ENCODE measurements around the gene CACNG1. TPM values are rescaled to one million over a fixed set of nuclear protein-coding genes. Genes with fewer than 3 reads are reported as not detected.

CACNG1 gene
- total RNA-seq, 1 experiment from 2014 or later: 0.26 TPM

DNA sequence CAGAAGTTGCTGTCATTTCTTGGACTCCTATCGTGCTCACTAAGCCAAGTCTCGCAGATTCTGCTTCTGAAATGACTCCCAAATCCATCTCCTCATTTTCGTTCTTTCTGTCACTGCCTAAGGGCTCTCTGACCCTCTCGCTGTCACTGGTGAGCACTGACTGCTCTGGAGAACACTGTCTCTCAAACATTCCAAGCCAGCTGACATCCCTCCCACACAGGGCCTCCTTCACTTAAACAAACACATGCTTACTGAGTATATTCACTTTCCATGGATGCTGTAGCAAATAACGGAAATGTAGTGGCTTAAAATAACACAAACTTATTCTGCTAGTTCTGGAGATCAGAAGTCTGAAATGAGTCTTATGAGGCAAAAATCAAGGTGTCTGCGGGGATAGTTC lies 18.8 kb downstream of the CACNG1 start:
- no peak overlapping the region for H3K4me3 ChIP-seq
- DNase-seq (ENCODE audit: low read depth in 1 of 2, low spot score in 2 of 2): peak in 1 of 2 experiments; percentile 28
- no peaks in the 10 kb centered on the region for H3K4me1 ChIP-seq (replicated peaks)
- H3K36me3 ChIP-seq: no peaks in the 10 kb centered on the region
- H3K27me3 ChIP-seq (replicated peaks): no peaks in the 10 kb centered on the region
- H3K9me3 ChIP-seq (replicated peaks): no peaks in the 10 kb centered on the region
- H3K27ac ChIP-seq: no peak overlapping the region

DNA sequence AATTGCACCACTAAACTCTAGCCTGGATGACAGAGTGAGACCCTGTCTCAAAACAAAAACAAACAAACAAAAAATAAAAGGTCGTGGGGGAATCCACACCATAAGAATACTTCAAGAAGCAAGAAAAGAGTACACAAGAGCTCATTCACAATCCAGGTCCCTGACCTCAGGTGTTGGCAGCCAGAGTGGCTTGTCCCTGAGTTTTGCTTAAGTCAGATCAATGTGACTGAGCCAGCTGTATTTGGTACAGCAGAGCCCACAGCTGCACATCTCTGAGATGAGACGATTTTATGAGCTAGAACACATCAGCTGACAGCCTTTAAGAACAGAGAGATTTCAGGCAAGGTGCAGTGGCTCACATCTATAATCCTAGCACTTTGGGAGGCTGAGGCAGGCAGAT lies 22.4 kb downstream of the CACNG1 start:
- H3K4me1 ChIP-seq (replicated peaks): no peaks in the 10 kb centered on the region

DNA sequence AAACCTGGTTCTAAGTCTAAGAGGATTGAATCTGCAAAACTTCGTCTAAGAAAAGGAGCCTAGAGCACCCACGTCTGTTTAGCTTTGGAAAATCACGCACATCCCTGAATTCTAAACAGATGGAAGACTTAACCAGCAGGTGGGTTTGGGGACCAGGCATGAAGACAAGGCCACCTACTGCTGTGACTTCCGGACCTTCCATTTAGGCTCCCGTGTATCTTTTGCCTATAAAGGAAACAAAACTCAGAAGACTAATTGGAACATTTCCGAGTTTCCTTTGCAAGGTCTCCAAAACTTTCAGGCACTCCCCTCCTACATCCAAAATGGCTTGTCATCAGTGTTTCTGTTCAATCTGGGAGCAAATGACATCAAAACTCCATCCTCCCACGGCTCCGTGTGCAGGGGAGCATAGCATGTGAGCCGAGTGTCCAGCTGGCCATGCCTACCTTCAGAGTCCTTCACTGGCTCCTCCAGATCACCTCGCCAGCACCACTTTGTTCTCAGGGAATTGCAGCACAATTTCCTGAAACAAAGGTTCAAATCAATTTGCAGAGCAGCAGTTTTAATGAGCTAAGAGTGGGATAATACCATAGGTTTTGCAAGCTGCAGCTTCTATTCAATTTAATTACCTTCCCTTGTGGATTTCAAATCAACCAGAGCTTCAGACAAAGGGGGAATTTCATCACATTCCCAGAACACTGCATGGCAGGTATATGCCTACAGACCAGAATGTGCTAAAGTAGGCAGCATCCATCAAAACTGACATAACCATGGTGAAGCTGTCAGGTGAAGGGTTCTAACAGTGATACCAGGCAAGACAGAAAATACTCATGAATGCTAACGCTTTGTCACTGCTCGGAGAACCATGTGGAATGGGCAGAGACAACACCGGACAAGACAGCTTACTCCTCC lies 23.5 kb downstream of the CACNG1 start:
- H3K27ac ChIP-seq: no peak overlapping the region
- no peaks in the 10 kb centered on the region for H3K36me3 ChIP-seq
- no peaks in the 10 kb centered on the region for H3K4me1 ChIP-seq (replicated peaks)
- H3K9me3 ChIP-seq (replicated peaks): no peaks in the 10 kb centered on the region
- H3K4me3 ChIP-seq: no peak overlapping the region
- no peak for DNase-seq (ENCODE audit: low read depth in 1 of 2, low spot score in 2 of 2)
- H3K27me3 ChIP-seq (replicated peaks): no peaks in the 10 kb centered on the region

More for the DNA sequence above, 22.4 kb downstream of the CACNG1 start:
- no peak overlapping the region for H3K4me3 ChIP-seq
- H3K9me3 ChIP-seq (replicated peaks): no peaks in the 10 kb centered on the region
- H3K27ac ChIP-seq: no peak overlapping the region
- H3K36me3 ChIP-seq: no peaks in the 10 kb centered on the region
- DNase-seq (ENCODE audit: low read depth in 1 of 2, low spot score in 2 of 2): no peak
- H3K27me3 ChIP-seq (replicated peaks): no peaks in the 10 kb centered on the region

DNA sequence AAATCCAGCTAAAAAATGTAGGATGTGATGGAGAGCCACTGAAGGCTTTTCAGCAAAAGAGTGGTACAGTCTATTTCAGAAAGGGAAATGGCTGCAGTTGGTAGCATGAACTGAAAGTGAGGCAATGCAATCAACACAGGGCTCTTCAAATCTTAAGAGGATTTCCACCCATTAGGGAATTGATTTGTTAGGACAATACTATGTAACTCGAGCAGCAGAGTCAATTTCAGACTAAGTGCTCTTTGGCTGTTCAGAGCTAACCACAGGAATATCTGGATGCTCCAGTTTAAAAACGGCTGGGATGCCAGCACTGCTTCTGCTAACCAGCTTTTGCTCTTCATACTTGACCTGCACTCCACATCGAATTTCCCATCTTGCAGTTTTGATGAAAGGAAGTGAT lies 24.6 kb downstream of the CACNG1 start:
- Histone ChIP-seq H3K4me3 (no peak overlapping the region), H3K36me3 (peaks cover 6% of the 10 kb centered on the region; the same call in 1 of the 2 replicates), H3K9me3 (replicated peaks) (no peaks in the 10 kb centered on the region), H3K27me3 (replicated peaks) (no peaks in the 10 kb centered on the region), H3K4me1 (replicated peaks) (no peaks in the 10 kb centered on the region), H3K27ac (no peak overlapping the region)
- no peak for DNase-seq (ENCODE audit: low read depth in 1 of 2, low spot score in 2 of 2)

DNA sequence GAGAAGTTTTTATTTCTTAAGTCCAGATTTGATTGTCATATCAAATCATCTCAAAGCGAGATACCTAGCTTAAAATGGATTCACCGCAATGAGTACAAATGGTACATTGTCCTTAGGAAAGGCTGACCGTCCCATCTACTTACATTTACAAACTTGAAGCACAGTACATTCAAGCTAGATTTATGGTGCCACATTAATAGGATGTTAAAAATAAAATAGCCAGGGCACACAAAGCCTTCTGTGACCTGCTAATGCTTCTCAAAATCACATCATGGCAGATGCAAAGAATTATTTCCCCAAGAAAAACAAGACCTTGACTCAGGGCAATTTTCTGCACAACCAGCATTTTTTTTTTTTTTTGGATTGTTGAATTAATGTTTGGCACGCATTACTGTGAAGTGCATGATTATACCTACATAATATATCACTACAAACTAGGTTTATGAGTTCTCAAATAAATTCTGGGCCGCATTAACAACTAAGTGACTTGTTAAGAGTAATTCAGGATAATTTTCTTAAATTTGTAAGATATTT lies 25.3 kb downstream of the CACNG1 start:
- DNase-seq (ENCODE audit: low read depth in 1 of 2, low spot score in 2 of 2): no peak
- Histone ChIP-seq H3K9me3 (replicated peaks) (no peaks in the 10 kb centered on the region), H3K4me3 (no peak overlapping the region), H3K27ac (no peak overlapping the region), H3K36me3 (peaks cover 6% of the 10 kb centered on the region; the same call in 1 of the 2 replicates), H3K27me3 (replicated peaks) (no peaks in the 10 kb centered on the region), H3K4me1 (replicated peaks) (no peaks in the 10 kb centered on the region)

DNA sequence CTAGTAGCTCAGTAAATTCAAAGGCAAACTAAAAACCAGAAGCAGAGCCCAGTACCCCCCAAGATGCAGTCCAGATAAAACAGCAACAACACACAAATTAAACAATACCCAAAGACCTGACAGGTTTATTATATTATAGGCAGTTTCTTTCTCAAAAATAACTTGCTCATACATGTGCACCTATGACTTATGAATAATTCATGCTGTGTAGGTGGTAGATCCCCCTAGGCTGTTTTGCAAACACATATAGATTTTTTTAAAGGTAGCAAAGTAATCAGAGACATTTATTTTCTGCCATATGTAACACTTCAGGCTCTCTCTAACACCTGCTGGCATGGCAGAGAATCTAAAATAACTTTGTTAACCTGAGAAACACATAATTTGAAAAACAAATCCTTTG lies 27.2 kb downstream of the CACNG1 start:
- no peak overlapping the region for H3K27ac ChIP-seq
- no peaks in the 10 kb centered on the region for H3K9me3 ChIP-seq (replicated peaks)
- peaks cover 9% of the 10 kb centered on the region; the same call in 1 of the 2 replicates for H3K36me3 ChIP-seq
- H3K4me1 ChIP-seq (replicated peaks): no peaks in the 10 kb centered on the region
- no peak overlapping the region for H3K4me3 ChIP-seq
- no peaks in the 10 kb centered on the region for H3K27me3 ChIP-seq (replicated peaks)
- no peak for DNase-seq (ENCODE audit: low read depth in 1 of 2, low spot score in 2 of 2)

DNA sequence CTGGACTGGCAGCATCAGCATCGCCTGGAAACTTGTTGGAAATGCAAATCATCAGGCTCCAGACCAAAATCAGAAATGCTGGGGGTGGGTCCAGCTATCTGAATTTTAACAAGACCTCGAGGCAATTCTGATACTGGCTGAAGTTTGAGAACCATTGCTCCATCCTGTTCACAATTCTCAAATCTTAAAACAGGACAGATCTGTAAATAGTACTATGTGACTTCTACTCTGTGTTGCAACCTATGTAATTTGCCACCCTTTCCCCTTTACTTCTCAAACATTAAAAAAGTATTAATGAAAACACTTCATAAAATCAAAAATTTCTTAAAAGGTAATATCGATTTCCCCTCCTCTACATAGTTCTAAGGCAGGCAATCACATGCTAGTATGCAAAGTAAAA lies 28.5 kb downstream of the CACNG1 start:
- Histone ChIP-seq H3K9me3 (replicated peaks) (no peaks in the 10 kb centered on the region), H3K27ac (no peak overlapping the region), H3K36me3 (peaks cover 9% of the 10 kb centered on the region), H3K27me3 (replicated peaks) (no peaks in the 10 kb centered on the region), H3K4me1 (replicated peaks) (no peaks in the 10 kb centered on the region), H3K4me3 (no peak overlapping the region)
- no peak for DNase-seq (ENCODE audit: low read depth in 1 of 2, low spot score in 2 of 2)

DNA sequence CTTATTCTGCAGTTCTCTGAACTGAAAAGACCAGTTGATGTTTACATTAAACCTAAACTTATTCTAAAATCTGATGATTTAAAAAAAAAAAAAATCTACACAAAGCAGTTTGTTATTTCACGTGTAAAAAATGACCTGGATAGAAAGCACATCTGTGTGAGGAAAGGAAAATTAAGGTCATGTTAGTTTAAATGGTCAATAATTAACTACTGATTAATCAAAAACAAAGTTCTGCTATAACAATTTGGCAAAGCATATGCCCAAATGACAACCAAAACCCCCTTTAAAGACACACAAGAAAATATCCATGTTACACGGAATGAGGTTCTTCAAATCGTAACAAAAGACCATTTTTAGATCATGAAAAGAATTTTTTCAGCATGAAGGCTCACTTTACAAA lies 30.4 kb downstream of the CACNG1 start:
- Histone ChIP-seq H3K4me1 (replicated peaks) (no peaks in the 10 kb centered on the region), H3K9me3 (replicated peaks) (no peaks in the 10 kb centered on the region), H3K27ac (no peak overlapping the region), H3K36me3 (peaks cover 15% of the 10 kb centered on the region), H3K27me3 (replicated peaks) (no peaks in the 10 kb centered on the region), H3K4me3 (no peak overlapping the region)
- DNase-seq (ENCODE audit: low read depth in 1 of 2, low spot score in 2 of 2): no peak

DNA sequence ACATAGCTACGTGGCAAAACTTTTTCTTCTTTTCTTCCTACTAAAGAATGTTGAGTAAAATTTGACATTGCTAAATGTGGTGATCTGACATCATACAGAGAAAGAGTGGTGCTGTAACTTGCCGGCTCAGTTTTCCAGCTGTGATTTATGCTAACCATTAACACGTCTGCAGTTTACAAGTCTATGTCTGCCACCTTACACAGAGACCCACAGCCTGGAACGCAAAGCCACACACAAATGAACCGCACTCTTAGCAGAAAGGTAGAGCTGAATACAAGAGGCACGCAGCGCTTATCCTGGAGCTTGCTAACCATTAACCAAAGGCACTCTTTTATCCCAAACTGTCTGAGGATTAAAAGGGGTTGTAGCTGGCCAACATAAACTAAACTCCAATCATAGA lies 31.9 kb downstream of the CACNG1 start:
- H3K27ac ChIP-seq: no peak overlapping the region
- no peak overlapping the region for H3K4me3 ChIP-seq
- peaks cover 20% of the 10 kb centered on the region for H3K36me3 ChIP-seq
- H3K27me3 ChIP-seq (replicated peaks): no peaks in the 10 kb centered on the region
- H3K9me3 ChIP-seq (replicated peaks): no peaks in the 10 kb centered on the region
- H3K4me1 ChIP-seq (replicated peaks): no peaks in the 10 kb centered on the region
- no peak for DNase-seq (ENCODE audit: low read depth in 1 of 2, low spot score in 2 of 2)

DNA sequence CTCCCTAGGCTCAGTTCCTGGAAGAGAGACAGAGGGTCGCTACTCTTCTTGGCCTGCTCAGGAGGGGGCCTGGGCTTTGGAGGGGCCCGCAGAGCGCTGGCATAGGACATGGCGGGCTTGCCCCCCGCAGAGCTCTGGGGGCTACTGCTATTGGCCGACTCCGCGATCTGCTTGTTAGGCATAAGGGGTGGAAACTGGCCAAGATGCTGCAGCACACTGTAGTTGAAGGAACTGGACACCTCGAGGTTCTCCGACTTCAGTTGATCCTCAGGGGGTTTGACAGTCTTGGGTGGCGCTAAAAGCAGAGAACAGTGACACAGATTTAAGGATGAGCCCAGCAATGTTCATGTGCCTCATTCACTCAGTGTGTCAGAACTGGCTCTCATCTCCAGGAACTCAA lies 33.9 kb downstream of the CACNG1 start:
- Histone ChIP-seq H3K4me1 (replicated peaks) (no peaks in the 10 kb centered on the region), H3K4me3 (no peak overlapping the region), H3K36me3 (peaks cover 25% of the 10 kb centered on the region), H3K27me3 (replicated peaks) (no peaks in the 10 kb centered on the region), H3K27ac (no peak overlapping the region), H3K9me3 (replicated peaks) (no peaks in the 10 kb centered on the region)
- no peak for DNase-seq (ENCODE audit: low read depth in 1 of 2, low spot score in 2 of 2)

DNA sequence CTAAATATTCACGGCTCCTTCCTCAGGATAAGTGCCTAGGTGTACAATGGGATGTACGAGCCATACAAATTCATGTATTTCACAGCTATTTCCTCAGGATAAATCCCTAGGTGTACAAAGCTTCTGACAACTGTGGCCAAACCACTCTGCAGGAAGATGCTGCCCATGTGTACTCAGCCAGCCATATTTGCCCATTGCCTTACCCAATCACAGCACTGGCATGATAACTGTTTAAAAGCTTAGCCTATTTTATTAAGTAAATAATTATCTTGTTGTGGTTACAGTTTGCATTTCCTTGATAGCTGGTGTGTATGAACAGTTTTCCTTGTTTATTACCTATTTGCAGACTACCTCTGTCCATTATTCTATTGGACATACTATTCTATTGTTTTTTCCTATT lies 35.1 kb downstream of the CACNG1 start:
- DNase-seq (ENCODE audit: low read depth in 1 of 2, low spot score in 2 of 2): no peak
- H3K4me3 ChIP-seq: no peak overlapping the region
- peaks cover 20% of the 10 kb centered on the region for H3K36me3 ChIP-seq
- no peaks in the 10 kb centered on the region for H3K4me1 ChIP-seq (replicated peaks)
- H3K9me3 ChIP-seq (replicated peaks): no peaks in the 10 kb centered on the region
- H3K27ac ChIP-seq: no peak overlapping the region
- H3K27me3 ChIP-seq (replicated peaks): no peaks in the 10 kb centered on the region

DNA sequence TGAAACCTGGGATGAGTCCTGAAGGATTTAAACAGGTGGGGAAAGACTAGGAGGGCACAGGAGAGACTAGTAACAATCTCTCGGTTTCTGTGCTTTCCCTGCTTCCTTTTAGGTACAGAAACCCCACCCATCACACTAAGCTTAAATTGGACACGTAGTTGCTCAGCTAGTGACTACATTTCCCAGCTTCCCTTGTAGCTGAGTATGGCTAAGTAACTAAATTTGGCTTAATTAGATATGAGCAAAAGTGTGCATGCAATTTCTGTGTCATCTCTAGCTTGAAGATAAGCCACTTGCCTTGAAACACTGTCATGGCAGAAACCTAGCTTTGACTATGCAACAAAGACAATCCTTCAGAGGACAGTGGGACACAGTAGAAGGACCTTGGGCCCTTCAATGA lies 36.5 kb downstream of the CACNG1 start:
- peaks cover 9% of the 10 kb centered on the region for H3K4me1 ChIP-seq (replicated peaks)
- no peaks in the 10 kb centered on the region for H3K27me3 ChIP-seq (replicated peaks)
- no peak overlapping the region for H3K4me3 ChIP-seq
- no peak for DNase-seq (ENCODE audit: low read depth in 1 of 2, low spot score in 2 of 2)
- H3K36me3 ChIP-seq: peaks cover 28% of the 10 kb centered on the region
- H3K27ac ChIP-seq: no peak overlapping the region
- no peaks in the 10 kb centered on the region for H3K9me3 ChIP-seq (replicated peaks)

DNA sequence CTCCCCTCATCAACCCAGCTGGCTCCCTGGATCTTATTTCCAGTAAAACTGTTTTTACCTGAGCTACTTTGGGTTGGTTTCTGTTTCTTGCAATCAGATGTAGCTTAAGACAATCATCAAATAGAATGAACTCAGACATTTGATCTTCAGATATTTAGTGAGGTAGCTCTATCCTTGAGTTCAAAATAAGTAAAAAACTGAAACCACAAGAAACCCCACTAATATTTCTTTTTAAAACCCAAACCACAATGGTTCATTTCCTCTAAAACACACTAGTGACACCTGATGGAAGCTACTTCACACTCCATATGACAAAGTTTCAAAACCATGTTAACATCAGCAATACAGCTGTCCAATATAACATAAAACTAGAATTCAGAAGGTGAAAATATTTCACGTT lies 37.8 kb downstream of the CACNG1 start:
- H3K4me3 ChIP-seq: no peak overlapping the region
- no peak overlapping the region for H3K27ac ChIP-seq
- H3K36me3 ChIP-seq: peaks cover 34% of the 10 kb centered on the region
- H3K27me3 ChIP-seq (replicated peaks): no peaks in the 10 kb centered on the region
- H3K4me1 ChIP-seq (replicated peaks): peaks cover 13% of the 10 kb centered on the region
- H3K9me3 ChIP-seq (replicated peaks): no peaks in the 10 kb centered on the region
- no peak for DNase-seq (ENCODE audit: low read depth in 1 of 2, low spot score in 2 of 2)

DNA sequence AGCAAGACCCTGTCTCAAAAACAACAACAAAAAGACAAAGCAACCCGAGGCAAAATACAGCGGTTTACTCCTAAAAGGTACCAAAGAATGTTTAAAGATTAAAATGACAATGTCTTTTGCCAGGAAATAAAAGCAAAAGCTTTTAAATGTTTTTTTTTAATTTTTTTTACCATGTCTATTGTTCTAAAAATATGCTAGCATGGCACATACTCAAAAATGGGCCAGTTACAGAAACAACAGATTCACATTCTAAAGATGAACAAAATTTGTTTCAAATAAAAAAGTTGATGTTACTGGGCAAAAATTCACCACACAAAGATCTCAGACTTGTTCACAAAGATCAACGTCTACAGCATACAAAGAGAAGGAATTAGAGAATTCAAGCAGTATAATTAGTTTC lies 41.1 kb downstream of the CACNG1 start:
- peak in 1 of 2 experiments; percentile 15 for DNase-seq (ENCODE audit: low read depth in 1 of 2, low spot score in 2 of 2)
- Histone ChIP-seq H3K4me3 (no peak overlapping the region), H3K36me3 (peaks cover 35% of the 10 kb centered on the region), H3K27ac (peak overlapping the region; percentile 17; the same call in 1 of the 2 replicates), H3K4me1 (replicated peaks) (peaks cover 13% of the 10 kb centered on the region), H3K27me3 (replicated peaks) (no peaks in the 10 kb centered on the region), H3K9me3 (replicated peaks) (no peaks in the 10 kb centered on the region)

All from SJSA1 (cell line).